GM18517 (cell line): ENCODE measurements around the gene BNIP1.
"Not testable (repeated sequence)": the region's sequence is repeated elsewhere in the genome, so short reads cannot be mapped to it uniquely, and the experiment has no call there.

Experiments used
- ATAC-seq: cut with Tn5 transposase; IDR thresholded peaks from one replicate; pipeline ENCODE4 v1.9.1; 2021; ENCODE audit warnings: mild to moderate bottlenecking, moderate library complexity; ENCODE audit not compliant: unreplicated experiment

Gene BNIP1

GRCh38 chr5:173144200-173145176 is at the start of gene BNIP1:
BNIP1 (plus strand) TSS chr5:173144531; CDS start chr5:173144546, 15 bp downstream.
- peak; percentile 78 for ATAC-seq

DNA sequence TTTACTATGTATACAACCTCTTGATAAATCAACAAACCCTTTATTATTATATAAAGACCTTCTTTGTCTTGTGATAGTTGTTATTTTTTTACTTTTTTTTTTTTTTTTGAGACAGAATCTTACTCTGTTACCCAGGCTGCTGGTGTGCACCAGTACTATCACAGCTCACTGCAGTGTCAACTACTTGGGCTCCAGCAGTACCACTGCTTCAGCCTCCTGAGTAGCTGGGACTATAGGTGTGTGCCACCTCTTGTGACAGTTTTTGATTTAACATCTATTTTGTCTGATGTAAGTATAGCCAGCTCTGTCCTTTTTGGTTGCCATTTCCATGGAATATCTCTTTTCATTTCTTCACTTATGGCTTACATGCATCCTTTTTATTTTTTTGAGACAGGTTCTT is 45.5 kb upstream of the BNIP1 start:
- ATAC-seq: no peak

DNA sequence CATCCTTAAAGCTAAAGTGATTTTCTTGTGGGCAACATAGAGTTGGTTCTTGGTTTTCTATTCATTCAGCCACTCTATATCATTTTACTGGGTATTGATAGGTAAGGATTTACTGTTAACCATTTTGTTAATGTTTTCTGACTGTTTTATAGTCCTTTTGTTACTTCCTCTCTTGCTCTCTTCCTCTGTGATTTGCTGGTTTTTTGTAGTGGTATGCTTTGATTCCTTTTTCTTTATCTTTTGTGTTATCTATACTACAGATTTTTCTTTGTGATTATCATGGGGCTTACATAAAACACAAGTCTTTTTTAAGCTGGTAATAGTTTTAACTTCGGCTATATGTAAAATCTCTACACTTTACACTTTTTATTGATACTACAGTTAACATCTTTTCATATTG is 44.9 kb upstream of the BNIP1 start:
- no peak for ATAC-seq

DNA sequence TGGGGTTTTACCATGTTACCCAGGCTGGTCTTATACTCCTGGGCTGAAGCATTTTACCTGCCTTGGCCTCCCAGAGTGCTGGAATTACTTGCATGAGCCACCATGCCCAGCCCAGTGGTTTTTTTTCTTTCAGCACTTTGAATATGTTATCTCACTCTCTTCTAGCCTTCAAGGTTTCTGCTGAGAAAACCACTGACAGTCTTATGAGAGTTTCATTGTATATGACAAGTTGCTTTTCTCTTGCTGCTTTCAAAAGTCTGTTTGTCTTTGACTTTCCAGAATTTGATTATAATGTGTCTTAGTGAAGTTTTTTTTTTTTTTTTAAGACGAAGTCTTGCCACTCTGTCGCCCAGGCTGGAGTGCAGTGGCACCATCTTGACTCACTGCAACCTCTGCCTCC is 43.1 kb upstream of the BNIP1 start:
- no peak for ATAC-seq

GRCh38 chr5:173103411-173103810 is 40.9 kb upstream of the BNIP1 start:
- ATAC-seq: no peak

- no peak for ATAC-seq
Measured at GRCh38 chr5:173108914-173109313, 35.4 kb upstream of the BNIP1 start.

DNA sequence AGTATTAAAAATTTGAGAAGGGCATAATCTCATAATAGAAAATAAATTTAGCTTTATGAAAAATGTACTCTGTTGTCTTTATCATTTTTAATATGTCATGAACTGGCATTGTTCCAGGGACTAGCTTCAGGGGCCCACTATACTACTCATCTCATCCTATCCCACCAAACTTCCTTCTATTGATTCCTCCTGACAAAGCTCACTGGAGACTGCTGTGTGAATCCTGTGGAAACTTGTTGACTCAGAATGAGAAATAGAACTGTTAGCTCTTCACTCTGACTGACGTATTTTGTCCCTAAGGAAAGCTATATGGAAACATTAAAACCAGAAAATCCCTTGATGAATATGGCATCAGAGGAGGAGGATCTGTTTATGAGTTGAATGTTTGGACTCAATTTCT is 29.8 kb upstream of the BNIP1 start:
- ATAC-seq: no peak

GRCh38 chr5:173119719-173120118 is 24.6 kb upstream of the BNIP1 start:
- no peak for ATAC-seq

GRCh38 chr5:173123416-173123815 is 20.9 kb upstream of the BNIP1 start:
- no peak for ATAC-seq

DNA sequence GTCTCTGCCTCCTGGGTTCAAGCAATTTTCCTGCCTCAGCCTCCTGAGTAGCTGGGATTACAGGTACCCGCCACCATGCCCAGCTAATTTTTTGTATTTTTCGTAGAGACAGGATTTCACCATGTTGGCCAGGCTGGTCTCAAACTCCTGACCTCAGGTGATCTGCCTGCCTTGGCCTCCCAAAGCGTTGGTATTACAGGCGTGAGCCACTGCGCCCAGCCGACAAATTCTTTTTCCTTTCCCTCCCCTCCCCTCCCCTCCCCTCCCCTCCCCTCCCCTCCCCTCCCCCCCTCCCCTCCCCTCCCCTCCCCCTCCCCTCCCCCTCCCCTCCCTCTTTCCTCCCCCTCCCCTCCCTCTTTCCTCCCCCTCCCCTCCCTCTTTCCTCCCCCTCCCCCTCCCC is 12.2 kb upstream of the BNIP1 start:
- ATAC-seq: not testable (repeated sequence)

- no peak for ATAC-seq
Measured at GRCh38 chr5:173138707-173139106, 5.6 kb upstream of the BNIP1 start.

- ATAC-seq: no peak
Measured at GRCh38 chr5:173139631-173140030, 4.7 kb upstream of the BNIP1 start.

- no peak for ATAC-seq
Measured at GRCh38 chr5:173140769-173141168, 3.6 kb upstream of the BNIP1 start.

DNA sequence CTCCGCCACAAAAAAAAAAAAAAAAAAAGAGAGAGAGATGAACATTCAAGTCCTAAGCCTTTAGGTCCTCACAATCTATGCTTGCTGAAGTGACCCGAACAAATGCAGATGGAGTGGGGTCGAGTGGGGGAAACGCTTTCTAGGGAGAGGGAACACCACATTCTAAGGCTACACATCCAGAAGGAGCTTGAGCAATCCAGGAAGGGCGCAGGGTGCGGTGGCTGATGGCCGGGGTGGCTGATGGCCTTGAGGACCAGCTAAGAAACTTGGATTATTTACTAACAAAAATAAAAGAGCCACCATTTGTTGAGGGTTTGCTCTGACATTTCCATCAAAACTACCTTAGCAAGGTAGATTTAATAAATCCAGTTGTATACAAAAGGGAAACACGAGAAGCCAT is 764 bp upstream of the BNIP1 start:
- no peak for ATAC-seq

DNA sequence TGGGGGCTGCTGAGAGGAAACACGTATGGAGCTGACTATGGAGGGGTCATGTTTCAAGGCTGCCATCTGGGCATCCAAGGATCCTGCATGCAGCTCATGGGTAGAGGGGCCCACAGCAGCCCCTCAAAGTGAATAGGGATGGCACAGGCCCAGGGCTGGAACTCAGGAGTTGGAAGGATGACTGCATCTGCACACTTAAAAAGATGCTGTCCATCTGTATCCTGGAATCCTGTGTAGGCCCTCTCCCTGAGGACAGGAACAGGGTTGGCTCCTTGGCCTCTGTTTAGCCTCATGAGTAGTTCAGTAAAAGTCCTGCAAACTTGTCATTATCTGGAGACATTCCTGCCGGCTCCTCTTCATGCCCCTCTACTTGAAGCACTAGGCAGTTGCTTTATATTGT is 4.0 kb downstream of the BNIP1 start:
- no peak for ATAC-seq

GRCh38 chr5:173152547-173152946 is 8.2 kb downstream of the BNIP1 start:
- no peak for ATAC-seq

DNA sequence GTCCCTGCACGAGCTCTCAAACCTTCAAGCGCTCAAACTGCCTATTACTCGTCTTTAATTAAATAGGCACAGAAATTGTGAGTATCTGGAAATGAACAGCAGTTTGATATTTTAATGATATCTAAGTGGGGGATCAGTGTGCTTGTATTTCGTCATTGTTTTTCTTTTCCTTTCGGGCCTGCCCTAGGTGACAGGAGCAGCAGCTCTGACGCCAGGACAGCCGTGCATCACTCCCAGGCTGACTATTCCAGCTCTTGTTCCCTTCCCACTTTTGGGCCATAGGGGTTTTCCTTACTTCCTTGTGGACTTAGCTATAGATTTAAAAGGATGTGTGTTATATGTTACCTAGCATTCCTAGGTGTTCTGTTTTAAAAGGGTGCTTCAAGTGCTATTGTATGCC is 9.5 kb downstream of the BNIP1 start:
- ATAC-seq: no peak

DNA sequence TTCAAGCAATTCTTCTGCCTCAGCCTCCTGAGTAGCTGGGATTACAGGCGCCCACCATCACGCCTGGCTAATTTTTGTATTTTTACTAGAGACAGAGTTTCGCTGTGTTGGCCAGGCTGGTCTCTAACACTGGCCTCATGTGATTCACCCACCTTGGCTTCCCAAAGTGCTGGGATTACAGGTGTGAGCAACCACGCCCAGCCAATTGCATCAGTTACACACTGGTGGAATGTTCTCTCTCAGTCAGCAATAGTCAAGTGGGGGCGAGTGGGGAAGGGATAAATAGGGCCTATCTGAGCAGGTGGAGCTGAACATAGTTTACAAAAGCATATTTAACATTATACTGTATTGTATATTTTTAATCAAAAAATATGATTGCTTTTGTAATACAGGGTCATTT is 10.3 kb downstream of the BNIP1 start:
- ATAC-seq: not testable (repeated sequence)

GRCh38 chr5:173155912-173156311 is 11.6 kb downstream of the BNIP1 start:
- ATAC-seq: no peak

- no peak for ATAC-seq
Measured at GRCh38 chr5:173158366-173158765, 14.0 kb downstream of the BNIP1 start.

DNA sequence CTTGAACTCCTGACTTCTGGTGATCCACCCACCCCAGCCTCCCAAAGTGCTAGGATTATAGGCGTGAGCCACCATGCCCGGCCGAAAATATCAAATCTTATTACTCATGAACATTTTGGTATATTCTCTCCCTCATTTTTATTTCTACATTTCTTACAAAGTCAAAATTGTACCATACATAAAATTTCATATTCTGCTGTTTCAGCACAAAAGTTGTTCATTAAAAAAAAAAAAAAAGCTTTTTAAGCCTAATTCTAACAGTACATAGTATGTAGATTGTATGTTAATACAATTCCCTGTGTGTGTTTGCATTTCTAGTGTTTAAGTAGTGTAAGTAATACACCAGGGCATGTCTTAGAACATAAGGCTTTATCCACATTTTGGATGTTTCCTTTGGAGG is 14.9 kb downstream of the BNIP1 start:
- no peak for ATAC-seq

DNA sequence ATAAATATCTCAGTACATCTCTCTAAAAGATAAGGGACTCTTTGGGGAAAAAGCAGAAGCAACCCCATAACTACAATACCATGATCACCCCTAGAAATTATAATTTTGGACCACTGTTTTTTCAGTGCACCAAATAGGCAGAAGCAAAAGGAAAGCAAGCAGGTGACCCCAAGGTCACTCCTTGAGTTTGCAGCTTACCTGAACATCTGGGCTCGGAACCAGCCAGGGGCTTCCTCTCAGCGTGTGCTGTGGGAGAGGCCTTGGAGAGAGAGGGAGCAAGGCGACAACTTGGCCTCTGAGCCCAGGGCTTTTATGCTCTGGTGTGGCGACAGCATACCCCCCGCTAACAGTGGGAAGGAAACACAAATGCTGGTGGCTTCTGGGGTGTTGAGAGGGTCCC is 16.8 kb downstream of the BNIP1 start:
- ATAC-seq: no peak

DNA sequence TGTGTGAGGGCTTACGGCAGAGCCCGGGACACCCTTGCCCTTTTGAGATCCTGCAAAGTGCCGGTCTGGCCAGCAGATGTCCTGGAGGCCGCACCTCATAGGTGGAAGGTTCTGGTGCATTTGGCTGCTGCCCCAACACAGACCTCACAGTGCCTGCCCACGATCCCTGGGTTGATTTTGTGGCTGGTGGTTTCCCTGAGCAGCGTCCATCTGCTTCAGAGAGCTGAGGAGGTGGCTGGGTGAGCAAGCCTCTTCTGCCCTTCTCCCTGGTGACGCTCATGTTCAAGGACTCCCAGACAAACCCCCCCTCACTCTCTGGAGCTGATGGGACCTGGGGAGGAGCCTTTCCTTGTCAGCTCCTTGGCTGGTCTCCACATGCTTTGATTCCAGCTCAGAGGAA is 18.9 kb downstream of the BNIP1 start:
- ATAC-seq: no peak
